ENCODE measurements around the gene RAX.

RAX gene

DNA sequence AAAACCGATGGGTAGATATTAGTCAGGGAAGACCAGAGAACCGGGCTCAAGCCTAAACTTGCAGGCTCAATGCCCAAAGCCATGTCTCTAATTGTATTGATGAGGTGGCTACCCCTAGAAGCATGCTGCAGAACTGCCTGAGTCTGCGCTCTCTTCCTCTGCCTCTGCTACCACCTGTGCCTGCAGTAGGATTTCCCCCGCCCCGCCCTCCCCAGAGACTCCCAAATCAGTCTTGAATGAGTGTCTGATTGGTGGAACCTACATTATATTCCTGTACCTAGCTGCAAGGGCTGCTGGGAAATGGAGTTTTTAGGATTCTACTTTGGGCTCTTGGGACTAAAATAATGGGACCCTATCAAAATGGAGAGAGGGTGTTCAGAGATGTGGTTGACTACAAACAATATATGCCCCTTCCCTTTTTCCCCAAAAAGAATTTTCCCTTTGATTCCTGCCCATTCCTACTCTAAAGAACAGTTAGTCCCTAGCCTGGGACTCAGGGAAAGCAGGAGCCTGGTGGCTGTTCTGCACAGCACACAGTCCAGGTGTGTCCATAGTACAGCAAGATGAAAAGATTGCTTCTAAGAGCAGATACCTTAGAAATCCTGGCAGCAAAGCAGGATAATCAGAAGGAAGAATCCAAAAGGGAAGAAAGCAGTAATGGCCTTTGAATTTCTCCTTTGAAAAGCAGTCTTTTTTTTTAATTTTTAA, 40.8 kb downstream of the RAX start:
- Histone ChIP-seq H3K4me3 (replicated peaks; ENCODE audit: insufficient read depth, low read length) (no peak overlapping the region), H3K27ac (replicated peaks) (no peak overlapping the region), H3K27me3 (ENCODE audit: insufficient read depth, poor library complexity, severe bottlenecking) (peaks cover 23% of the 10 kb centered on the region)
- TF ChIP-seq, protein P1, sequence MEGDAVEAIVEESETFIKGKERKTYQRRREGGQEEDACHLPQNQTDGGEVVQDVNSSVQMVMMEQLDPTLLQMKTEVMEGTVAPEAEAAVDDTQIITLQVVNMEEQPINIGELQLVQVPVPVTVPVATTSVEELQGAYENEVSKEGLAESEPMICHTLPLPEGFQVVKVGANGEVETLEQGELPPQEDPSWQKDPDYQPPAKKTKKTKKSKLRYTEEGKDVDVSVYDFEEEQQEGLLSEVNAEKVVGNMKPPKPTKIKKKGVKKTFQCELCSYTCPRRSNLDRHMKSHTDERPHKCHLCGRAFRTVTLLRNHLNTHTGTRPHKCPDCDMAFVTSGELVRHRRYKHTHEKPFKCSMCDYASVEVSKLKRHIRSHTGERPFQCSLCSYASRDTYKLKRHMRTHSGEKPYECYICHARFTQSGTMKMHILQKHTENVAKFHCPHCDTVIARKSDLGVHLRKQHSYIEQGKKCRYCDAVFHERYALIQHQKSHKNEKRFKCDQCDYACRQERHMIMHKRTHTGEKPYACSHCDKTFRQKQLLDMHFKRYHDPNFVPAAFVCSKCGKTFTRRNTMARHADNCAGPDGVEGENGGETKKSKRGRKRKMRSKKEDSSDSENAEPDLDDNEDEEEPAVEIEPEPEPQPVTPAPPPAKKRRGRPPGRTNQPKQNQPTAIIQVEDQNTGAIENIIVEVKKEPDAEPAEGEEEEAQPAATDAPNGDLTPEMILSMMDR (IDR thresholded peaks at IDR 0.05; ENCODE audit: insufficient read depth, low read length), result no peak
- no peak for TF ChIP-seq POLR2AphosphoS5 (IDR thresholded peaks at IDR 0.05; ENCODE audit: low read depth)
- no peak for TF ChIP-seq GABPA (IDR thresholded peaks at IDR 0.05; ENCODE audit: low read depth)
- no peak for DNase-seq (ENCODE audit: low read depth in 1 of 2, low spot score in 1 of 2)

DNA sequence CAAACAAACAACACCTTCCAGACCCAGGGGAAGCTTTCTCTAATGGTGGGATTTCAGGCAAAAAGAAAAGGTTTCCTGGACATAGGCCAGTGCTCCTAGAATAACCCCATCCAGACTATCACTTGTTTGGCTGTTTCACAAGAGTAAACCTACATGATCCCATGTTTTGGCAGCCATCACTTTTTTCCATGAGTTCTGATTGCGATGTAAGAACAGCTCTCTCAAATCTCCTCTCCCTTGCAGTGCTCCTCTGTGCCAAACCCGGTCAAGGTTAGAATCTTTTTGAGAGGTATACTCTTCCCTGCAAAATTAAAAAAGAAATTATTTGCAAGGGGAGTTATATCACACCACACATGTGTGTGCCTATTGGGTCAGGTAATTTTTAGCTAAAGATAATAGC, 41.4 kb downstream of the RAX start:
- Histone ChIP-seq H3K27me3 (ENCODE audit: insufficient read depth, poor library complexity, severe bottlenecking) (peaks cover 24% of the 10 kb centered on the region), H3K27ac (replicated peaks) (no peak overlapping the region), H3K4me3 (replicated peaks; ENCODE audit: insufficient read depth, low read length) (no peak overlapping the region)
- TF ChIP-seq, protein P1 (IDR thresholded peaks at IDR 0.05; ENCODE audit: insufficient read depth, low read length), result no peak
- TF ChIP-seq, protein P2, sequence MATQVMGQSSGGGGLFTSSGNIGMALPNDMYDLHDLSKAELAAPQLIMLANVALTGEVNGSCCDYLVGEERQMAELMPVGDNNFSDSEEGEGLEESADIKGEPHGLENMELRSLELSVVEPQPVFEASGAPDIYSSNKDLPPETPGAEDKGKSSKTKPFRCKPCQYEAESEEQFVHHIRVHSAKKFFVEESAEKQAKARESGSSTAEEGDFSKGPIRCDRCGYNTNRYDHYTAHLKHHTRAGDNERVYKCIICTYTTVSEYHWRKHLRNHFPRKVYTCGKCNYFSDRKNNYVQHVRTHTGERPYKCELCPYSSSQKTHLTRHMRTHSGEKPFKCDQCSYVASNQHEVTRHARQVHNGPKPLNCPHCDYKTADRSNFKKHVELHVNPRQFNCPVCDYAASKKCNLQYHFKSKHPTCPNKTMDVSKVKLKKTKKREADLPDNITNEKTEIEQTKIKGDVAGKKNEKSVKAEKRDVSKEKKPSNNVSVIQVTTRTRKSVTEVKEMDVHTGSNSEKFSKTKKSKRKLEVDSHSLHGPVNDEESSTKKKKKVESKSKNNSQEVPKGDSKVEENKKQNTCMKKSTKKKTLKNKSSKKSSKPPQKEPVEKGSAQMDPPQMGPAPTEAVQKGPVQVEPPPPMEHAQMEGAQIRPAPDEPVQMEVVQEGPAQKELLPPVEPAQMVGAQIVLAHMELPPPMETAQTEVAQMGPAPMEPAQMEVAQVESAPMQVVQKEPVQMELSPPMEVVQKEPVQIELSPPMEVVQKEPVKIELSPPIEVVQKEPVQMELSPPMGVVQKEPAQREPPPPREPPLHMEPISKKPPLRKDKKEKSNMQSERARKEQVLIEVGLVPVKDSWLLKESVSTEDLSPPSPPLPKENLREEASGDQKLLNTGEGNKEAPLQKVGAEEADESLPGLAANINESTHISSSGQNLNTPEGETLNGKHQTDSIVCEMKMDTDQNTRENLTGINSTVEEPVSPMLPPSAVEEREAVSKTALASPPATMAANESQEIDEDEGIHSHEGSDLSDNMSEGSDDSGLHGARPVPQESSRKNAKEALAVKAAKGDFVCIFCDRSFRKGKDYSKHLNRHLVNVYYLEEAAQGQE (IDR thresholded peaks at IDR 0.05; ENCODE audit: insufficient replicate concordance, low read depth), result no peak
- TF ChIP-seq SPI1 (IDR thresholded peaks at IDR 0.05; ENCODE audit: borderline replicate concordance, low read depth) (no peak), POLR2AphosphoS5 (IDR thresholded peaks at IDR 0.05; ENCODE audit: low read depth) (no peak), GABPA (IDR thresholded peaks at IDR 0.05; ENCODE audit: low read depth) (no peak)
- DNase-seq (ENCODE audit: low read depth in 1 of 2, low spot score in 1 of 2), result no peak

GRCh38 chr18:59231114-59231513, 42.1 kb downstream of the RAX start:
- no peak overlapping the region for H3K4me3 ChIP-seq (replicated peaks; ENCODE audit: insufficient read depth, low read length)
- H3K27ac ChIP-seq (replicated peaks), result no peak overlapping the region
- peaks cover 24% of the 10 kb centered on the region for H3K27me3 ChIP-seq (ENCODE audit: insufficient read depth, poor library complexity, severe bottlenecking)
- TF ChIP-seq, protein P2 (IDR thresholded peaks at IDR 0.05; ENCODE audit: insufficient replicate concordance, low read depth), result no peak
- no peak for DNase-seq (ENCODE audit: low read depth in 1 of 2, low spot score in 1 of 2)

- peaks cover 24% of the 10 kb centered on the region for H3K27me3 ChIP-seq (ENCODE audit: insufficient read depth, poor library complexity, severe bottlenecking)
- no peak for DNase-seq (ENCODE audit: low read depth in 1 of 2, low spot score in 1 of 2)
- no peak overlapping the region for H3K4me3 ChIP-seq (replicated peaks; ENCODE audit: insufficient read depth, low read length)
- TF ChIP-seq POLR2AphosphoS5 (IDR thresholded peaks at IDR 0.05; ENCODE audit: low read depth) (no peak), SPI1 (IDR thresholded peaks at IDR 0.05; ENCODE audit: borderline replicate concordance, low read depth) (no peak), GABPA (IDR thresholded peaks at IDR 0.05; ENCODE audit: low read depth) (no peak)
- TF ChIP-seq, protein P2 (IDR thresholded peaks at IDR 0.05; ENCODE audit: insufficient replicate concordance, low read depth), result no peak
- TF ChIP-seq, protein P1 (IDR thresholded peaks at IDR 0.05; ENCODE audit: insufficient read depth, low read length), result no peak
- no peak overlapping the region for H3K27ac ChIP-seq (replicated peaks)
Observed at GRCh38 chr18:59229701-59230443, 43.4 kb downstream of the RAX start.
